GM19455 (cell line): ENCODE data around the gene ABCD1.
"Not testable (repeated sequence)": the region's sequence is repeated elsewhere in the genome, so short reads cannot be mapped to it uniquely, and the experiment has no call there.

ENCODE experiments used
- ATAC-seq: cut with Tn5 transposase; IDR thresholded peaks from one replicate; pipeline ENCODE4 v1.9.1; 2021; ENCODE audit not compliant: unreplicated experiment

ABCD1 gene

GRCh38 chrX:153693216-153694086 is 31.2 kb upstream of the ABCD1 start:
- ATAC-seq = no peak

- ATAC-seq = not testable (repeated sequence)
Observed at GRCh38 chrX:153694256-153694655, 30.4 kb upstream of the ABCD1 start.

GRCh38 chrX:153694687-153695270 is 29.9 kb upstream of the ABCD1 start:
- ATAC-seq = no peak

DNA sequence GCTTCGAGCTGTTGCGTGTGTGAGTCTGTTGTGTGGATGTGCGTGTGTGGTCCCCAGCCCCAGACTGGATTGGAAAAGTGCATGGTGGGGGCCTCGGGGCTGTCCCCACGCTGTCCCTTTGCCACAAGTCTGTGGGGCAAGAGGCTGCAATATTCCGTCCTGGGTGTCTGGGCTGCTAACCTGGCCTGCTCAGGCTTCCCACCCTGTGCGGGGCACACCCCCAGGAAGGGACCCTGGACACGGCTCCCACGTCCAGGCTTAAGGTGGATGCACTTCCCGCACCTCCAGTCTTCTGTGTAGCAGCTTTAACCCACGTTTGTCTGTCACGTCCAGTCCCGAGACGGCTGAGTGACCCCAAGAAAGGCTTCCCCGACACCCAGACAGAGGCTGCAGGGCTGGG is 28.6 kb upstream of the ABCD1 start:
- no peak for ATAC-seq

GRCh38 chrX:153696538-153696937 is 28.1 kb upstream of the ABCD1 start:
- ATAC-seq = not testable (repeated sequence)

- ATAC-seq = not testable (repeated sequence)
Observed at GRCh38 chrX:153696986-153697722, 27.5 kb upstream of the ABCD1 start.

- no peak for ATAC-seq
Observed at GRCh38 chrX:153697924-153698865, 26.5 kb upstream of the ABCD1 start.

GRCh38 chrX:153699210-153699783 is 25.4 kb upstream of the ABCD1 start:
- ATAC-seq = not testable (repeated sequence)

DNA sequence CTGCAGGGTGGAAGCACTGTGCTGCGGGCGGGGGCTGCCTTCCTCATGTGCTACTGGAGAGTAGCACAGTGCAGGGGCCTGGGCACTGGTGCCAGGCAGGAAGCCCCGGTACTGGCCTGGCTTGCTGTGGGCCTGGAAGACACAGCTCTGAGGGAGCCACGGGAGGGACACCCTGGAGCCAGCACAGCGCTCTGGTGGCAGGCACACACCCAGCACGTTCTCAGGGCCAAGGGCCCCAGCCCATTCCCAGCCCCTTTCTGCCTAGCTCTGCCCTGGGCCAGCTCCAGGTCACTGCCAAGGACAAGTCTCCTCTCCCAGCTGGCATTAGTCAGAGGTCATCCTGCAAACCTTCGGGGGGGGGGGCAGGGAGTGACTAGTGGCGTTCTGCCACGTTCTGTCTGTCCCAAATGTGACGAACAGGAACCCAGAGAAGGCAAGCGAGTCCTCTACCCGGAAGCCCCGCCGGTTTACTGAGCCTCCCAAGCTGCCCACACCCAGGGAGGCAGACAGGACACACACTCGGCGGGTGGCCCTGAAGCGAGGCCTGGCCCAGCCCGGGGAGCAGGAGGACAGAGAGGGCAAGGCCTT is 24.8 kb upstream of the ABCD1 start:
- not testable (repeated sequence) for ATAC-seq

- ATAC-seq = no peak
Observed at GRCh38 chrX:153700376-153700945, 24.2 kb upstream of the ABCD1 start.

DNA sequence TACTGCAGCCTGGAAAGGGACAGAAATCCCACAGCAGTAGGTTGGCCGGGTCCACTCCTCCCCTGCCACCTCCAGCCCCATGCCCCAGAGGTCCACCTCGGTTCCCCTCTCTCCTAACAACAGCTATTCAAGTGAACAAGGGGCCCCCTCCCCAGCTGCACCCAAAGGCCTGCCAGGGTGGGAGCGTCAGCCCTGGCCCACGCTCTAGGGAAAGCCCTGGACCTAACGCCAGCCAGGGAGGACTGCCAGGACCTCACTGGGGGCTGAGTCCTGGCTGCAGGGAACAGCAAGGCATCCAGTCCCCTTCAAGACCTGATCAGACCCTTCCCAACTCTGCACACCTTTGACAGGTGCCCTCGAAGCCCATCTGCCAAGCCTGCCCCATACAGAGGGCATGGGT is 23.7 kb upstream of the ABCD1 start:
- ATAC-seq = no peak

GRCh38 chrX:153701706-153702105 is 22.9 kb upstream of the ABCD1 start:
- ATAC-seq = no peak

DNA sequence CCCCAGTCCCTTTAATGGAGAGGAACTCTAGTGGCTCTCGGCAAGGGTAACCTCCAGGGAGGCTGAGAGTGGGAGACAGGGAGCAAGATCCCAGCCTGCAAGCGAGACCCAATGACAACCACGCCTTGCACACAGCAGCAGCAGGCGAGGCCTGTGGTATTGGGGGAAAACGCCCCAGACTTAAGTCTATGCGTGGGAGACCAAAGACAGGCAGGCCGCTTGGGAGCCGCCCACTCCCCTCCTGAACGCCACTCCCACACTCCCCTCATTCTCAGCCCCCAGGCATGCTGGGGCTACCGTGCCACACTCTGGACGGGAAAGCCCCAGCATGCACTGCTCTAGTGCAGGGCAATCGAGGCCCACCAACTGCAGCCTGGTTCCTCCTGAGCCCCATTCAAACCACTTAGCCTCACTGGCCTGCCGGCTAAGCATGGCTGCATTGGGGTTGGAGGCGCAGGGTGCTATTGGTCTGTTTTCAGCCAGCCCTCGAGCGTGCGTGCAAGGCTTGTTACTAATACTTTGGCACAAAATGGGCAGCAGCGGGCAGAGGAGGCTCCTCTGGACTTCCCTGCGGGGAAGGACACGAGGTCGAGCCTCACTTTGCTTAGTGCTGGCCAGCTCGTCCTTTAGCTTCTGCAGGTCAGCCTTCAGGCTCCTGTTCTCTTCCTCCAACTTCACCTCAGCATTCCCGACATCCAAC is 22.2 kb upstream of the ABCD1 start:
- no peak for ATAC-seq

GRCh38 chrX:153703036-153703370 is 21.7 kb upstream of the ABCD1 start:
- ATAC-seq = no peak

GRCh38 chrX:153704021-153704526 is 20.6 kb upstream of the ABCD1 start:
- no peak for ATAC-seq

DNA sequence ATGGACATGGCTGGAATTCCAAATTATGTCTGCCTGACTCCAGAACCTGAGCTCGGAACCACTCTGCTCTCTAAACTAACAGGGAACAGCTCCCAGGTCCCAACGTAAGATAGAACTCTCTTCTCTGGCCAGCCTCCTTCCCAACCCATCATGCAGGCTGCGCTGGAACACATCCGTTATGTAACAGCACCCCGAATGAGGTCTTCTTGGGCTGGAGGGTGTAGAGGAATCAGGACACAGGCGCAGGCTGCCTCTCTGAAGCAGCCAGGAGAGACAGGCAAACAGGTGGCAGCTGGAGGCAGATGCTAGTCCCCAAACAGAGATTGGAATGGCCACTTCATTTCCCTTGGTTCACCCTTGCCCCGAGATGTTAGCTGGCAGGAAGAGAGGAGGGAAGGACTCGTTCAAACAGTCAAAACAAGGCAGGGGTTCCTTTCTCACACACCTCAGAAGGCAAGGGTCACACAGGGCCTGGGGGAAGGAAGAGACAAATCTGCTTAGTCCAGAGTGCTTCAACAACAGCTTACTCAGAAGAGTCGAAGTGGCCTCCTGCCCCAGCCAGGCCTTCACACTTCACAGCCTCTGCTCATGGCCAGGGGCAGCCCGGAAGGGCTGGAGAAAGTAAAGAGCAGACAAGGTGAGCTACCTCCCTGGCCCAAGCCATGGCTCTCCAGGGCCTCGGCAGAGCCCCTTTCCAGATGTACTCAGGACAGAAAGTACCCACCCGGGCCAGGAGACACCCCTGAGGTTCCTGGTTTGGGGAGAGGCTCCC is 19.8 kb upstream of the ABCD1 start:
- ATAC-seq = not testable (repeated sequence)

DNA sequence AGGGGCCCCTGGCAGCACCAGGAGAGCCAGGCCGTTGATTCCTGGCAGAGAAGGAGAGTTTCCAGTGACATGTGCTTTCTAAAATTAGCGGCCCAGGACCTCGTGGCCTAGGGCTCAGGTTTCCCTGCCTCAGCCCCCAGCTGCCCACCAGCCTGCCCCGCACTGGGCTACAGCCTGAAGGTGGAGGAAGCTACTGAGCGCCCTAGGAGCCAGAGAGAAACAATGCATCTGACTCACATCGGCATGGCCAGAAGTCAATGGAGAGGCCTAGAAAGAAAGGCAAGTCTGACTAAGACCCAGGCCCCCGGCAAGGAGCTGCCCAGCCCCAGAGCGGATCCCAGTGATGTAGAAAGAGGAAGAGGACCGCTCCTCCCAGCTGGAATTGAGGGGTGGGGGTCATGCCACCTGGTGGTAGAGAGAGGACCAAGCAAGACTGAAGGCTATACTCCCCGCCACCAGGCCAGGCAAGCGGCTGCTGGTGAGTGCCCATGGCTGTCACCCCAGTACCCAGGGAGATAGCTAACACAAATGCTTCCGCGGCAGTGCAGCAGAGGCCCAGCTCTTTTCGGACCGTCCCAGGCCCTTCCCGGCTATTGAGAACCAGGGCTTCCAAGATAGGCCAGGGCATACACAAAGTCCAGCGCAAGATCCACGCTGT is 19.1 kb upstream of the ABCD1 start:
- ATAC-seq = not testable (repeated sequence)

GRCh38 chrX:153706799-153707198 is 17.9 kb upstream of the ABCD1 start:
- ATAC-seq = no peak
